Putamen (tissue), 1 donor: ENCODE measurements around the gene DOC2B.
"Not testable (repeated sequence)": the region's sequence is repeated elsewhere in the genome, so short reads cannot be mapped to it uniquely, and the experiment has no call there.

Experiments
- DNase-seq: peaks from one replicate; pipeline ENCODE4 v3.0.0-alpha.2; 2016; ENCODE audit warnings: low spot score

Gene DOC2B

DNA sequence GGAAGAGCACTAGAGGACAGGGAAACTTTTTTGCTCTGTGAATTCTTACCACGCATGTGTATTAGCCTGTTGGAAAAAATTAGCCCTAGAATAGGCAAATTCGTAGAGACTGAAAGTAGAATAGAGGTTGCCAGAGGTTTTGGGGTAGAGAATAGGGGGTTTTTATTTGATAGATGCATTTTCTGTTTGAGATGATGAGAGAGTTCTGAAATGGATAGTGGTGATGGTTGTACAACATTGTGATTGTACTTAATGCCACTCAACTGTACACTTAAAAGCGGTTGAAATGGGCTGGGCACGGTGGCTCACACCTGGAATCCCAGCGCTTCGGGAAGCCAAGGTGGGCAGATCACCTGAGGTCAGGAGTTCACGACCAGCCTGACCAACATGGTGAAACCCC lies 8.0 kb upstream of the DOC2B start:
- DNase-seq = no peak

DNA sequence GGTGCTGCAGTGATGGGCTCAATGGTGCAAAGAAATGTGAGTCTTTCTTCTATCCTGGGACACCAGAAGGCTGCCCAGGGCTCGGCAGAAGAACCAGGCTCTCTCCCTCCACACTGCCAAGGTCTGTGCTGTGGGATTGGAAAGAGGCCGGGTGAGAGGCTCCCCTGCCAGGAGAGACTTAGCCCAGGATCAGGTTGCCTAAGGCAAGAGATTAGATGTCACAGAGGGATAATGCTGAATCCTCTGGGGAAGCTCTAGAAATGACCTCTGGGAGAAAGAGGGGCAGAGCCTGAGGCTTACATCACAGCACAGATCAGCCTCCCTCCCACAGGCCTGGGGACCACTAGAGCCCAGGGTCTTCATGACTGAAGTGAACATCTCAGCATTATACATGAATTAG lies 5.7 kb upstream of the DOC2B start:
- DNase-seq = no peak

DNA sequence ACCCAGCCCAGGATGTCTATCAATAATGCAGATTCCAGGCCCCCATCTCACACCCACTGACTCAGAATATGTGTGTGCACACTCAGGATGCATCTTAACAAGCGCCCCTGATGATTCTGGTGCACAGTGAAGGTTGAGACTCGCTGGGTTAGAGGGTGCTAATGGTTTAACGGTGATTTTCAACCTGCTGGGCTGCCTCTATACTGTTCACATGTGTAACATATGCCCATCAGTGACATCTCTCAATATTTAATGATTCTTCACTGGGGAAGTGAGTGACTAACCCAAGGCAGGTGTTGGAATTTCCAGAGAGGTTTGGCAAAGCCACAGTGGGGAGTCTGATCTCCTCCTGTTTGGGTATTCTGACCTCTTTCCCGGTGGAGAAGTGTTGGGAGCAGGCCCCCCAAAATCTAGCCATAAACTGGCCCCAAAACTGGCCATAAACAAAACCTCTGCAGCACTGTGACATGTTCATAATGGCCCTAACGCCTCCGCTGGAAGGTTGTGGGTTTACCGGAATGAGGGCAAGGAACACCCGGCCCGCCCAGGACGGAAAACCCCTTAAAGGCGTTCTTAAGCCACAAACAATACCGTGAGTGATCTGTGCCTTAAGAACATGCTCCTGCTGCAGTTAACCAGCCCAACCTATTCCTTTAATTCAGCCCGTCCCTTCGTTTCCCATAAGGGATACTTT lies 4.1 kb upstream of the DOC2B start:
- no peak for DNase-seq

DNA sequence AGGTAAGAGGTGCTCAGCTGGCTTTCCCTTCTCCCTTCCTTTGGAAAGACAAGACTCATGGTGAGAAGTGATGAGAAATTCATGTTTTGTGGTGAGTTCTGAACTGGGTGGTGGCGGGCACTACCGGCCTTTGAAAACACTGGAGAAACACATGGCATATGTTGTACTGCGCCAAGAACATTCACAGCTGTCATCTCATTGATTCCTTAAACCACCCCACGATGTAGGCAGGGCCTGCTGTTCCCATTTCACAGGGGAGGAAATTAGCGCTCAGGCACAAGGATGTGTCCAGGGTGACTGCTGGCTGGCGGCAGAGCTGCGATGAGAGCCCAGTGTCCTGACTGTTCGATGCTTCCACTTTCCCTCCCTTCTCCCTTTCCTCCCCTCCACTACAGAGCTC lies 1.6 kb upstream of the DOC2B start:
- DNase-seq = no peak

DNA sequence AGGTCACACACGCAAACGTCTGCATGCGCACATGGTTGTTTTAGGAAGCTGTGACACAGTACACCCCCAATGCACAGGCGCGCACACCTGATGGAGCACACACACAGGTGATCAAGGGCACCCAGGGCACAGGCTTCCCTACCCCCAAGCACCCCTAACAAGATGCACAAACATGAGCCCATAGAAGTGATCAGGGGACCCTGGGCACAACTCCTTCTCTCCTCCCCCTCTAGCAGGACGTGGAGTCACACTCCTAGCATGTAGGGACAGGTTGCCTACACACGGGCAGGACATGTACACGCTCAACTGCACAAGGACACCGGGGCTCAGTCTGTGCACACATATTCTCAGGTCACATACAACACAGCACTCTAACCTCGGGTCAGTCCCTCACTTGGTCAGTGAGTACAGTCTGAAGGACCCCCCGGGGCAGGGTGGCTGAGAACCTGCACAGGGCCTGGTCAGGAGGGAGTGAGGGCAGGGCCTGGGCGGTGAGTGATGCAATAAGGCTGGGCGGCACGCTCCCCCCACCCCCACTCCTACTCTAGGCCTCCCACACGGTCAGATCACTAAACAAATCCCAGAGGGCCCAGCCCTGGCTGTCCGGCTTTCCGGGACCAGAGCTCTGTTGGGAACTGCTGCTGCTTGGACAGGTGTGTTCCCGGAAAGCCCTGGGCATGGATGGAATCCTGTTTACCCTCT lies 751 bp upstream of the DOC2B start:
- no peak for DNase-seq

DNA sequence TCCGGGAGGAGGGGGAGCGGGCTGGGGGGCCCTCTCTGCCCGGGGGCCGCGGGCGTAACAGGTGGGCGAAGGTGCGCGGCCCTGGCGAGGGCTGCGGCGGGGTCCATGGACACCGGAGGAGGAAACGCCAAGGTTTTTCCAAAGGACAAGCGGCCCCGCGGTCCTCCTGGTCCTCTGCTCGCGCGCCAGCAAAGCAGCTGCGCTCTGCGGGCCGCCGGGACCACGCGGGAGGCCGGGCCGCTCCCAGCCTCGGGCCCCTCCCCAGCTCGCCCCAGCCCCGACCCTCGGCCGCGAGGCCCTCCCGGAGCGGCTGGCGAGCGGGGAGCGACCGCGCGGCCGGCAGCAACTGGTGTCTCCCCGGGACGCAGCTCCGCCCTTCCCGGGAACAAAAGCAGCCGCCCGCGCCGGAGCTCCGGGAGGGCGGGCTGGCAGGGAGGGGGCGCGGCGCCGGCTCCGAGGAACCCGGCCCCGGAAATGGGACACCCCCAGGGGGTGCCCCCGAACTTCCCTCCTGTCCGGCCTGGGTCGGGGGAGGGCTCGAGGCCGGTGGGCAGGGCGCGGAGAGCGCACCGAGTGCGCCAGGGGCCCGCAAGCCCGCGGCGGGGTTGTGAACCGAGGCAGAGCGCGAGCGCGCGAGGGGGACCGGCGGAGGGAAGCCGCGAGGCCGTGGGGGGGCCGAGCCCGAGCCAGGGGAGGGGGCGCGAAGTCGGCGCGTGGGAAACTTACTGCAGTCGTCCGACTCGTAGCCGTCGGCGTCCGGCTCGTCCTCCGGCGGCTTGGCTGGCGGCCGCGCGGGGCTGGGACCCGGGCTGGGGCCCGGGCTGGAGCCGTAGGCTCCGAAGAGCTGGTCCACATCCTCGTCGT lies 837 bp downstream of the DOC2B start:
- no peak for DNase-seq

DNA sequence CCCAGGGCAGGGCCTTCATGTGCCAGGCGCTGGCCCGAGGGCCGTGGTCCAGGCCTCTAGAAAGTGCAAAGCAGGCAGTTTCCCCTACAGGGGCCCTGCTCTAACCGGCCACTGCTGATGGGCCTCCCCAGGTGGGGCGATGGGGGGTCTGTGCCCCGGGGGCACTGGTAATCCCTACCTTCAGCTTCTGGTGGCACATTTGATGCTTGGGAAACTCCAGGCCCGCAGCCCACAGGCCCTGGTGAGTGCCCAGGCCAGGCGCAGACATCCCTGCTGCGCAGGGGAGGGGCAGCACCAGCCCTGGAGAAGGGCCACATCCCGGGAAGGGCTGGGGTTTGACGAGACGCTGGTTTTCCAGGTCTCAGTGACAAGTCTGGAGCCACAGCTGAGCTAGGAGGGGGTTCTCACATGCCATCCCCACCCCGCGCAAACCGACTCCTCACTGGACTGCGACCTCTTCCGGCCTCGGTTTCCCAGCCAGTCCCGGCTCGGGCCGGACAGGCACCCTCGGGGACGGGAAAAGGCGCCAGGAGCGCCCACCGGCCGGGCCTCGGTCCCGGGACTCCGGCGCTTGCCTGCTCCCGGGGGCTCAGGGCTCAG lies 1.6 kb downstream of the DOC2B start:
- no peak for DNase-seq

DNA sequence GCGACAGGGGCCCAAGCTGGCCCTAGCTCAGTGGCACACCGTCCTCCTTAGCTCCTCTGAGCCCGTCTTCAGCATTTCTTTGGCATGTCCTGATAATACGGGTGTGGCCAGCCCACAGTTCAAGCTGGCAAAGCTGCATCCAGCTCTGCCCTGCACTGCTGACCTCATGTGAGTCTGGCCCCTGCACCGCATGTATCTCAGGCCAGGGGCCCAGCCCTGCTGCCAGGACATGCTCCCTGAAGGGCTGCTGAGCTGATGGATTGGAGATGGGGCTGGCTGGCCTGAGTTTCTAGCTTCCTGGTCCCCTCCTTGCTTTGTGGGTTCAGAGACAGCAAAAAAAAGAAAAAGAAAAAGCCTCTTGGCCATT lies 2.4 kb downstream of the DOC2B start:
- no peak for DNase-seq

DNA sequence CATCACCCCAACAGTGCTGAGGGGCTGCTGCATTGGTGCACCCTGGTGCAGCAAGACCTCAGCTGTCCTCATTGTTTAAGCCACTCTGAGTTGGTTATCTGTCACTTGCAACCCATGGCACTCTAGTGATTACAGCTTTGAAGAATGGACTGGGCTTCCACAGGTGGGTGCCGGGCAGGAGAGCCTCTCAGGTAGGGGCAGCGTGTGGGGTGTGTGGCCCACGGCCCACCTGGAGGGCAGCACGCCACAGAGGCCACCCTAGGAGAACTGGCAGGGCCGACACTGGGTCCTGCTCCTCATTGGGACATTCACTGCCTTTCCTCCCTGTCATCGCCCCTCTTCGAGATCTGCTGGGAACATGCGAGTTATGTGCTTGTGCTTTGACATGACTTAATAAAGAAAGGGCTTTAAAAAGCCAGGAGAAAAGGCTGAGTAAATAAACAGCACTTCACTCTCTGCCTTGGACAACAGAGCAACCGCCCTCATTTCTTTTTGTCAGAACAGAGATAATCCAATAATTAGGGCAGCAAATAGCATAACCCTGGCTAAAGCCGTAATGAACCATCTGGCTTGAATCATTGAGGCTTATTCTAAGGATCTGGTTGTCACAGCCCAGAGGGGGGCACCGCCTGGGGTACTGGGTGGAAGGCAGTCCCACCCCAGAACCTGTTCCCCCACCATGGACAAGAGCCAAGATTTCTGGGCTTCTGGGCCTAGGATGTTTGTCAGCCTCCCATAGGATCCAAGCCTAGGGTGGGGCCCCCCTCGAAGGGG lies 3.0 kb downstream of the DOC2B start:
- DNase-seq = no peak

DNA sequence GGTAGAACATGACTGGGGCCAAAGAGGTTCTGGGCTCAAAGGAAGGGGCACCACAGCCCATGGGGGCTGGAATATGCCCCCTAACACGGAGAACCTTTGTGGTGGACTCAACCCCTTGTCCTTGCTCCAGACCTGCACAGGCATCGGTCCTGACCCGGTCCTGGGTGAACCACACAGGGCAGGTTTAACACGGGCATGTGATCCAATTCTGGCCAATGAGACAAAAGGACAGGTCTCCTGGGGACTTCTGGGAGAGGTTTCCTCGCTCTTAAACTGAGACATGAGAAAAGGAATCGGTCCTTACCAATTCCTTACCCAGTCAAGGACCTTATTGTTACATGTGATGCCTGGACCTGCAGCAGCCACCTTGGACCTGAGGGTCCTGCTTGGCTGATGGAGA lies 3.7 kb downstream of the DOC2B start:
- DNase-seq = no peak

DNA sequence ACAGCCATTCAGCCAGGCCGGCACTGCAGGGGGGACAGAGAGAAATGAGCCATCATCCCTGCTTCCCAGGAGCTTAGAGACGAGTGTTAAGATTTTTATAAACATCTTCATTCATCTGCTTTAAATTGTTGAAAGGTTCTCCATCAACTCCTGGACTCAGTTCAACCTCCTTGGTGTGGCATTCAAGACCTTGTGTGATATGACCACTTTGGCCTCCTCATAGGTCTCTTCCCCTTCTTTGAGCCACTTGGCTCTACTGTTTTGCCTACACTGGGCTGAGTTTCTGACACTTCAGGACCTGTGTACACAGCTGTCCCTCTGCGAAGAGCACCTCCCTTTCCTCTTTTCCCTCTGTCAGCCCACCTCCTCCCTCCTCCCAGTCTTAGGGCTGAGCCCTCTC lies 4.3 kb downstream of the DOC2B start:
- no peak for DNase-seq

DNA sequence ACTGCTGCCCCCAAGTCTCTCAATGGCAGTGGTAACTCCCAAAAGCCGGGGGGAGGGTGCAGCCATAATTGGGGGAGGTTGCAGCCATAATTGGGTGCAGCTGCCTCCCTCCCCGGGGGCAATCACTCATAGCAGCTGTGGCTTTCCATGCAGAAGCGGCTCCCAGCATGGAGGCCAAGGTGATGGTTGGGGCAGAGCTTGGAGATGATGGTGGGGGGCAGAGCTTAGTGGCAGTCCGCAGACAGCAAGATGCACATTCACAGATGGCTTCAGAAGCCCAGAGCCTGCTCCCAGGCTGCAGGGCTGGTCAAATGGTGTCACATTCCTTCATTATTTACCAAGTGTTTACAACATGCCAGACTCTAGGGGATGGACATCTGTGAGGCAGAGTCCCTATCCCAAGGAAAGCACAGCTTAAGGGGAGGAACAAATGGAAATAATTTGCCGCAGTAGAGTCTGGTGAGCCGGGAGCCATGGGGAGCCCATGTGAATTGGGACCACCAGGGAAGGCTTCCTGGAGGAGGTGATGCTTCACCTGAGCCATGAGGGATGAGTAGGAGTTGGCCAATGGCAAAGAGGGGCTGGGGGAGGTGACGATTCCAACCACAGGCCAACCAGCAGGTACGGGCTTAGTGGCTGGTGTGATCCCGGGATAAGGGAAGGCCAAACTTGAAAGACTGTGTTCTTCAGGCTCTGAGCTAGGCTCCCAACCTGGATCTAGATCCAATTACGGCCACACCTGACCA lies 8.1 kb downstream of the DOC2B start:
- no peak for DNase-seq

DNA sequence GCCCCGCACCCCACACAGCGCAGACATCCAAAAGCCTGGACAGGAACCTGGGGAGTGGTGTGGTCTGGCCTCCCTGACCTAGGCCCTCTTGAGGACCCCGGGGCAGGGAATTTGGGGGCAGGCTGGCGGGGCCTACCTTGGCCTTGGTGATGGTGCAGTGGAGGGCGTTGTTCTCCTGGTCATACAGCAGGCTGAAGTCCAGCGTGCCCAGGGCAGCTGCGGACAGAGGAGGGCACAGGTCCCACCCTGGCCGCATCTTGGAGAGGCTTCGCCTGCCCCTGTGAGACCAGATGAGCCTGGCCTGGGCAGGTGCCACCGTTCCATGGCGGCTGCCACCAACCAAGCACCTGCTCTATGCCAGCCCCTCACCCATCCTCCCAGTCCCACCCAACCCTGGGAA lies 9.0 kb downstream of the DOC2B start:
- DNase-seq = no peak

DNA sequence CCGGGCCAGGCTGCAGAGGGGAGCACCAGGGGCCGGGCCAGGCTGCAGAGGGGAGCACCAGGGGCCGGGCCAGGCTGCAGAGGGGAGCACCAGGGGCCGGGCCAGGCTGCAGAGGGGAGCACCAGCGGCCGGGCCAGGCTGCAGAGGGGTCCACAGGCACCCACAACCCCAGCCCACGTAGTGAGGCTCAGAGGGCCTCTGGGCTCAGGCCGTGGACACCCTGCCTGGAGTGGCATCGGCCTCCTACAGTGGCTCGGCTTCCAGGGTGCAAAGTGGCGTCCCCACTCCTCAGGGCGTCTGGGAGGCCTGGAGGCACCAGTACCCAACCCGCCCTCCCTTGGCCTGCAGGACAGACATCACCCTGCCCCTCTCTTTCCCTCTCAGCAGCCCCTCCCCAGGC lies 9.6 kb downstream of the DOC2B start:
- no peak for DNase-seq

DNA sequence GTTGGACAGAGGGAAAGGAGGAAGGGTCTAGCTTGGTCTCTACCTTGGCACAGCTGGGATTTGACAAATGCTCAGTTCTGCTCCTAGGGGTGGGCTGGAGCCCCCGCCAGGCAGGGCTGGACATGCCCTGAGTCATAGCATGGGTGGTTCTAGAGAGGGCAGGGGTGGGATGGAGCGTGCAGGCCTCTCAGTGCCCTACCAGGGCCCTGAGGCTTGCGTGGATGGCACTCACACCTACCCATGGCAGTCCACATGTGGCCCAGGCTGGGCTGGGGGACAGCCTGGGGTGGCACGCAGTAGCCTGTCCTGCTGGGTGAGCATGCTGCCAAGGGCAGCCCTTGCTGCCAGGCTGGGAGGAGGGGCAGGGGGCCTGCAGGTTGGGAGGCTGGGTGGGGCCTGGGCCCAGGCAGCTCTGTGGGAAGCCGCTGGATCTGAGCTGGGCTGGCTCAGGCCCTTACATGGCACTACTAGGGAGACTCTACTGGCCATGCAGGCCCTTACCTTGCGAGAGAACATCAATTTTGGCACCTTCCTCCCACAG lies 11.2 kb downstream of the DOC2B start:
- no peak for DNase-seq

DNA sequence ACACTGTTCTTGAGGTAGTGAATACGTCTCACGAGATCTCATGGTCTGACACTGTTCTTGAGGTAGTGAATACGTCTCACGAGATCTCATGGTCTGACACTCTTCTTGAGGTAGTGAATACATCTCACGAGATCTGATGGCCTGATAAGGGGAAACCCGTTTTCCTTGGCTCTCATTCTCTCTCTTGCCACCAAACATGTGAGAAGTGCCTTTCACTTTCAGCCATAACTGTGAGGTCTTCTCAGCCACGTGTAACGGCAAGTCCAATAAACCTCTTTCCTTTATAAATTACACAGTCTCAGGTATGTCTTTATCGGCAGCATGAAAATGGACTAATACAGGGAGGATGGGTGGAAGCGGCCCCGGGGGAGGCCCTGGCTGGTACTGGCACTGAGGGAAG lies 12.8 kb downstream of the DOC2B start:
- DNase-seq = not testable (repeated sequence)

DNA sequence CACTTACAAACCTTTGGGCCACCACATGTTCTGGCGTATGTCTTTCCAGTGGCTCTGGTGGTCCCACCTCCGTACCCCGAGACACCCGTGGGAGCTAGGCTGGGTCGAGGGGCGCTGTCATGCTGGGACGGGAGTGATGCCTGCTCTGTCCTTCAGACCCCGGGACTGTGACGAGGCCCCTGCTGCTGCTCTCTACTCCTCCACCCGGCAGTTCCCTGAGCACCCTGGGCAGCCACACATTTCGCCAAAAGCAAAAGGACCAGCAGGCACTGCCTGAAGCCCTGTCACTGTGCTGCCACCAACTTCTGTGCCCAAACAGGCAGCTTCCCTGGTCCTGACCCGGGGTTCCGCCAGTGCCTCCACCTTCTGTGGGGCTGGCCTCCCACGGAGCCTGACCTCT lies 15.5 kb downstream of the DOC2B start:
- no peak for DNase-seq

DNA sequence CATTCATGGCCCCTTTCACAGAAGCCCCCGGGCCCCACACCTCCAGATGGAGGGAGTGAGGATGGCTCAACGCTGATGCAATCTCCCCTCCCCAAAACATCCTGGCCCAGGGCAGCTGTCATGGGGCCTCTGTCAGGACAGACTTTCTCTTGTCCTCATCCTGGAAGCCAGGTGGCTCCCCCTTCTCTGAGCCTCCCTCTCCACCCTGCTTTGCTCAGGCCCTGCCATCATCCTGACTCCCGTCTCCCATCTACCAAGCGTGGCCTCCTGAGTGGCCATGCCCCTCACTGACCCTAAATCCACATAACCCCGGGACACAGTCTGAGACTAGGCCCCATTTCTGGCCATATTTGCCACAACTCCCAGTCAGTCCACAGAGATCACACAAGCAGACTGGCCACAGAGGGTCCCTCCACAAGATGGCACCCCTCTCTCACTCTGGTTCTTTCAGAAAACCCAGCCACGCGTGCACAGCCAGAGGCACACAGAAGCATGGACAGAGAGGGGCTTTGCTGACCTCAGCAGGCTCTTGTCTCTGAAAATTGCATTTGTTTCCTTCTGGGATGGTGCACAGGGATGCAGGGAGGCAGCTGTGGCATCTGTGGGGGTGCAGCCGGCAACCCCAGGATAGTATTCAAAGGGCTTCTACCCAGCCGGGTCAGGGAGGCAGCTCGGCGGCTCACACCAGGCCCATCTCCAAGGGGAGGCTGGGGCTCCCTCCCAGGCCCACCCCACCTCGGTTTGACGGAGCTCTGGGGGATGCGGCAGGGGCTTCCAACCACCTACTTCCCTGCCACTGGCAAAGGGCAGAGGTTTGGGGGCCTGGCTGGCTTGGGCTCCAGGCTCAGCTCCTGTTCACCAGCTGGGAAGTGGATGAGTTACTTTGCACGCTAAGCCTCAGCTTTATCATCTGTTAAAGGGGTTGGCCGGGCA lies 16.9 kb downstream of the DOC2B start:
- peak; percentile 41 for DNase-seq

DNA sequence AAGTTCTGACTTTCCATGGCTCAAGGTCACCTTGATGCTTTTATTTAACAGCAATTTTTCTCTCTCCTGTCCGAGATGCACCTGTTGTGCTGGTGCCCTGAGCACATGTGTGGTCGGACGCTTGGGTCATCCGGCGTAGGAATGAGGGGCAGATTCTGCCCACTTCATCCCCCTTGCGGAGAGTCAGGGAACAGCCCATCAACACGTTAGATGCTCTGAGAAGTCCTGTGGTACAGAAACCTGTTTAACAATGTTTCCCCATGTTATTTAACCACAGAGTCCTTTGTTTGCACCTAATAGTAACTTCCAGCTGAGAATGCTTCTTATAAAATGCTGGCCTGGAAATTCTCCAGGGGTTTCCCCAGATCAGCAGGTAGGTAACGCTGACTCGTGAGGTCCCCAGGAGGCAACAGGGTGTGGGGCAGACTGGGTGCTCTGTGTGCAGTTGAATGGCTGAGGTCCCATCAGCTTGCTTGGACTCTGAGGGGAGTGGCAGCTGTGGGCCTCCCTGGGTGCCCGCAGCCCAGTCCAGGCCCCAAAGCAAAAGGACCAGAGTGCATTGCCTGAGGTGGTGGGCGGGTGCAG lies 17.8 kb downstream of the DOC2B start:
- no peak for DNase-seq
